ENCODE results near the gene CD93.

CD93 gene

GRCh38 chr20:23129891-23130621, 43.9 kb upstream of the CD93 start (continued):
- no peak for TF ChIP-seq CREB5 (CRISPR knock-in tag; IDR thresholded peaks at IDR 0.05; ENCODE audit: low read depth)
- TF ChIP-seq RARB (CRISPR knock-in tag; IDR thresholded peaks at IDR 0.05) = no peak
- TF ChIP-seq OSR1 (CRISPR knock-in tag; IDR thresholded peaks at IDR 0.05) = no peak
- no peak for TF ChIP-seq ZFP30 (CRISPR knock-in tag; IDR thresholded peaks at IDR 0.05)
- no peak for TF ChIP-seq ISL1 (CRISPR knock-in tag; IDR thresholded peaks at IDR 0.05)
- TF ChIP-seq PPARA (CRISPR knock-in tag; IDR thresholded peaks at IDR 0.05; ENCODE audit: borderline replicate concordance) = no peak
- no peak for TF ChIP-seq ZNF8 (CRISPR knock-in tag; IDR thresholded peaks at IDR 0.05)
- no peak for TF ChIP-seq SNAI2 (CRISPR knock-in tag; IDR thresholded peaks at IDR 0.05)
- no peak for TF ChIP-seq BACH2 (CRISPR knock-in tag; IDR thresholded peaks at IDR 0.05; ENCODE audit: borderline replicate concordance)

GRCh38 chr20:23129266-23129665, 43.1 kb upstream of the CD93 start:
- TF ChIP-seq OSR1 (CRISPR knock-in tag; IDR thresholded peaks at IDR 0.05) (no peak), ISL1 (CRISPR knock-in tag; IDR thresholded peaks at IDR 0.05) (no peak), ZC3H10 (CRISPR knock-in tag; IDR thresholded peaks at IDR 0.05) (no peak), POU6F1 (CRISPR knock-in tag; IDR thresholded peaks at IDR 0.05; ENCODE audit: borderline replicate concordance, low read depth) (no peak), TCF4 (CRISPR knock-in tag; IDR thresholded peaks at IDR 0.05; ENCODE audit: borderline replicate concordance) (no peak), ARNTL (CRISPR knock-in tag; IDR thresholded peaks at IDR 0.05; ENCODE audit: borderline replicate concordance, low read depth) (no peak), TSHZ2 (CRISPR knock-in tag; IDR thresholded peaks at IDR 0.05) (no peak), ESRRG (CRISPR knock-in tag; IDR thresholded peaks at IDR 0.05) (no peak), PPARA (CRISPR knock-in tag; IDR thresholded peaks at IDR 0.05; ENCODE audit: borderline replicate concordance) (no peak), GLIS3 (CRISPR knock-in tag; IDR thresholded peaks at IDR 0.05) (no peak), SNAI2 (CRISPR knock-in tag; IDR thresholded peaks at IDR 0.05) (no peak), ZNF565 (CRISPR knock-in tag; conservative IDR thresholded peaks at IDR 0.05; ENCODE audit: low read depth) (no peak), ZNF70 (CRISPR knock-in tag; IDR thresholded peaks at IDR 0.05) (no peak), ZFP3 (CRISPR knock-in tag; IDR thresholded peaks at IDR 0.05) (no peak), CREB5 (CRISPR knock-in tag; IDR thresholded peaks at IDR 0.05; ENCODE audit: low read depth) (no peak), CSDC2 (CRISPR knock-in tag; IDR thresholded peaks at IDR 0.05) (no peak), BACH2 (CRISPR knock-in tag; IDR thresholded peaks at IDR 0.05; ENCODE audit: borderline replicate concordance) (no peak), PATZ1 (CRISPR knock-in tag; IDR thresholded peaks at IDR 0.05; ENCODE audit: borderline replicate concordance) (no peak), TOX (CRISPR knock-in tag; IDR thresholded peaks at IDR 0.05; ENCODE audit: borderline replicate concordance) (no peak), CSRNP3 (CRISPR knock-in tag; IDR thresholded peaks at IDR 0.05) (no peak)
- no peak for ATAC-seq
